GM21737 (cell line): ENCODE results near the gene CTNNA1.
"Not testable (repeated sequence)": the region's sequence is repeated elsewhere in the genome, so short reads cannot be mapped to it uniquely, and the experiment has no call there.

Experiments used
- ATAC-seq: cut with Tn5 transposase; IDR thresholded peaks from one replicate; pipeline ENCODE4 v1.9.1; 2021; ENCODE audit warnings: mild to moderate bottlenecking, moderate library complexity; ENCODE audit not compliant: unreplicated experiment

The CTNNA1 gene

GRCh38 chr5:138884554-138884953 is 131.3 kb downstream of the CTNNA1 start:
- no peak for ATAC-seq

GRCh38 chr5:138889994-138890393 is 136.8 kb downstream of the CTNNA1 start:
- ATAC-seq: no peak

GRCh38 chr5:138890644-138891043 is 137.4 kb downstream of the CTNNA1 start:
- ATAC-seq: no peak

- no peak for ATAC-seq
Measured at GRCh38 chr5:138895918-138896317, 142.7 kb downstream of the CTNNA1 start.

- ATAC-seq: no peak
Measured at GRCh38 chr5:138898299-138898698, 145.1 kb downstream of the CTNNA1 start.

- no peak for ATAC-seq
Measured at GRCh38 chr5:138898742-138899141, 145.5 kb downstream of the CTNNA1 start.

- ATAC-seq: no peak
Measured at GRCh38 chr5:138900281-138900965, 147.2 kb downstream of the CTNNA1 start.

- ATAC-seq: no peak
Measured at GRCh38 chr5:138901716-138902115, 148.5 kb downstream of the CTNNA1 start.

GRCh38 chr5:138903130-138903775 is 150.0 kb downstream of the CTNNA1 start:
- no peak for ATAC-seq

- no peak for ATAC-seq
Measured at GRCh38 chr5:138905541-138905940, 152.3 kb downstream of the CTNNA1 start.

GRCh38 chr5:138909734-138910133 is 156.5 kb downstream of the CTNNA1 start:
- ATAC-seq: no peak

GRCh38 chr5:138910546-138911185 is 157.4 kb downstream of the CTNNA1 start:
- no peak for ATAC-seq

GRCh38 chr5:138911441-138911840 is 158.2 kb downstream of the CTNNA1 start:
- ATAC-seq: no peak

GRCh38 chr5:138912093-138912492 is 158.9 kb downstream of the CTNNA1 start:
- no peak for ATAC-seq

- ATAC-seq: no peak
Measured at GRCh38 chr5:138913773-138914172, 160.5 kb downstream of the CTNNA1 start.

GRCh38 chr5:138914338-138914737 is 161.1 kb downstream of the CTNNA1 start:
- no peak for ATAC-seq

- no peak for ATAC-seq
Measured at GRCh38 chr5:138918686-138919085, 165.5 kb downstream of the CTNNA1 start.

GRCh38 chr5:138920181-138920580 is 167.0 kb downstream of the CTNNA1 start:
- no peak for ATAC-seq

- ATAC-seq: not testable (repeated sequence)
Measured at GRCh38 chr5:138921362-138921761, 168.1 kb downstream of the CTNNA1 start.

- ATAC-seq: no peak
Measured at GRCh38 chr5:138922494-138922893, 169.3 kb downstream of the CTNNA1 start.

- no peak for ATAC-seq
Measured at GRCh38 chr5:138925090-138925635, 171.9 kb downstream of the CTNNA1 start.

- no peak for ATAC-seq
Measured at GRCh38 chr5:138926257-138926656, 173.0 kb downstream of the CTNNA1 start.
